ENCODE results near the gene GABRG3.

The GABRG3 gene

GRCh38 chr15:27039152-27039551 is 68.2 kb downstream of the GABRG3 start:
- Histone ChIP-seq H3K4me3 (ENCODE audit: low read depth, low read length) (no peak overlapping the region), H2AFZ (ENCODE audit: low read length, unreplicated experiment) (no peak overlapping the region), H3K36me3 (ENCODE audit: insufficient read depth, low read length) (no peaks in the 10 kb centered on the region), H3K27ac (ENCODE audit: low read depth, low read length) (no peak overlapping the region), H3K79me2 (ENCODE audit: control insufficient read depth, insufficient read depth, low read length, unreplicated experiment) (no peaks in the 10 kb centered on the region), H3K4me1 (ENCODE audit: control insufficient read depth, insufficient read depth, low read length, unreplicated experiment) (no peaks in the 10 kb centered on the region), H3K27me3 (ENCODE audit: insufficient read depth, low read length) (no peaks in the 10 kb centered on the region)

GRCh38 chr15:27042230-27042629 is 71.2 kb downstream of the GABRG3 start:
- H3K79me2 ChIP-seq (ENCODE audit: control insufficient read depth, insufficient read depth, low read length, unreplicated experiment): no peaks in the 10 kb centered on the region
- H3K4me1 ChIP-seq (ENCODE audit: control insufficient read depth, insufficient read depth, low read length, unreplicated experiment): no peaks in the 10 kb centered on the region
- H3K36me3 ChIP-seq (ENCODE audit: insufficient read depth, low read length): no peaks in the 10 kb centered on the region
- H2AFZ ChIP-seq (ENCODE audit: low read length, unreplicated experiment): no peak overlapping the region
- no peak overlapping the region for H3K27ac ChIP-seq (ENCODE audit: low read depth, low read length)
- no peaks in the 10 kb centered on the region for H3K27me3 ChIP-seq (ENCODE audit: insufficient read depth, low read length)
- no peak overlapping the region for H3K4me3 ChIP-seq (ENCODE audit: low read depth, low read length)

DNA sequence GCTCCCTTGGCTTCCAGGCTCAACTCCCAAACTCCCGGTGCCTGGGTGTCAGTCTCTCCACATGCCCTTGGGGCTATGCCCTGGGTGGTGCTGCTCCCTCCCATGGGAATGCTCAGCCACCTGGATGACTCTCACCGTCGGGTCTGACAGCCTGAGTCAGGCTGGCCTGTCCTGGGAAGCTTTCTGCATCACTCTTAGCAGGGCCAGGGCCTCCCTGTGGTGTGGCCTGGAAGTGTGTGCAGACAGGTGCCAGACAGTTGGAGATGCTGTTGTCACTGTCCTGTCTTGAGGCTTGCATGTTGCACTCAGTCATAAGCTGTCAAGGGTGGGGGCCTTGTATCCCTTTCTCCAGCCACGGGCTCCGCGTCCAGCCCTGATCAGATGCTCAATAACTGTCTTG is 71.7 kb downstream of the GABRG3 start:
- no peak overlapping the region for H2AFZ ChIP-seq (ENCODE audit: low read length, unreplicated experiment)
- no peaks in the 10 kb centered on the region for H3K36me3 ChIP-seq (ENCODE audit: insufficient read depth, low read length)
- no peaks in the 10 kb centered on the region for H3K4me1 ChIP-seq (ENCODE audit: control insufficient read depth, insufficient read depth, low read length, unreplicated experiment)
- no peaks in the 10 kb centered on the region for H3K27me3 ChIP-seq (ENCODE audit: insufficient read depth, low read length)
- H3K79me2 ChIP-seq (ENCODE audit: control insufficient read depth, insufficient read depth, low read length, unreplicated experiment): no peaks in the 10 kb centered on the region
- no peak overlapping the region for H3K4me3 ChIP-seq (ENCODE audit: low read depth, low read length)
- H3K27ac ChIP-seq (ENCODE audit: low read depth, low read length): no peak overlapping the region

- no peak overlapping the region for H3K4me3 ChIP-seq (ENCODE audit: low read depth, low read length)
- no peak overlapping the region for H3K27ac ChIP-seq (ENCODE audit: low read depth, low read length)
- H2AFZ ChIP-seq (ENCODE audit: low read length, unreplicated experiment): no peak overlapping the region
- H3K4me1 ChIP-seq (ENCODE audit: control insufficient read depth, insufficient read depth, low read length, unreplicated experiment): no peaks in the 10 kb centered on the region
- no peaks in the 10 kb centered on the region for H3K36me3 ChIP-seq (ENCODE audit: insufficient read depth, low read length)
- no peaks in the 10 kb centered on the region for H3K79me2 ChIP-seq (ENCODE audit: control insufficient read depth, insufficient read depth, low read length, unreplicated experiment)
- no peaks in the 10 kb centered on the region for H3K27me3 ChIP-seq (ENCODE audit: insufficient read depth, low read length)
Measured at GRCh38 chr15:27043770-27044169, 72.8 kb downstream of the GABRG3 start.

GRCh38 chr15:27045796-27046195 is 74.8 kb downstream of the GABRG3 start:
- H3K27ac ChIP-seq (ENCODE audit: low read depth, low read length): no peak overlapping the region
- H2AFZ ChIP-seq (ENCODE audit: low read length, unreplicated experiment): no peak overlapping the region
- no peaks in the 10 kb centered on the region for H3K36me3 ChIP-seq (ENCODE audit: insufficient read depth, low read length)
- no peaks in the 10 kb centered on the region for H3K27me3 ChIP-seq (ENCODE audit: insufficient read depth, low read length)
- no peaks in the 10 kb centered on the region for H3K4me1 ChIP-seq (ENCODE audit: control insufficient read depth, insufficient read depth, low read length, unreplicated experiment)
- no peaks in the 10 kb centered on the region for H3K79me2 ChIP-seq (ENCODE audit: control insufficient read depth, insufficient read depth, low read length, unreplicated experiment)
- H3K4me3 ChIP-seq (ENCODE audit: low read depth, low read length): no peak overlapping the region

GRCh38 chr15:27046880-27047279 is 75.9 kb downstream of the GABRG3 start:
- H3K4me1 ChIP-seq (ENCODE audit: control insufficient read depth, insufficient read depth, low read length, unreplicated experiment): no peaks in the 10 kb centered on the region
- no peak overlapping the region for H3K4me3 ChIP-seq (ENCODE audit: low read depth, low read length)
- no peak overlapping the region for H2AFZ ChIP-seq (ENCODE audit: low read length, unreplicated experiment)
- H3K27ac ChIP-seq (ENCODE audit: low read depth, low read length): no peak overlapping the region
- no peaks in the 10 kb centered on the region for H3K36me3 ChIP-seq (ENCODE audit: insufficient read depth, low read length)
- no peaks in the 10 kb centered on the region for H3K27me3 ChIP-seq (ENCODE audit: insufficient read depth, low read length)
- H3K79me2 ChIP-seq (ENCODE audit: control insufficient read depth, insufficient read depth, low read length, unreplicated experiment): no peaks in the 10 kb centered on the region

DNA sequence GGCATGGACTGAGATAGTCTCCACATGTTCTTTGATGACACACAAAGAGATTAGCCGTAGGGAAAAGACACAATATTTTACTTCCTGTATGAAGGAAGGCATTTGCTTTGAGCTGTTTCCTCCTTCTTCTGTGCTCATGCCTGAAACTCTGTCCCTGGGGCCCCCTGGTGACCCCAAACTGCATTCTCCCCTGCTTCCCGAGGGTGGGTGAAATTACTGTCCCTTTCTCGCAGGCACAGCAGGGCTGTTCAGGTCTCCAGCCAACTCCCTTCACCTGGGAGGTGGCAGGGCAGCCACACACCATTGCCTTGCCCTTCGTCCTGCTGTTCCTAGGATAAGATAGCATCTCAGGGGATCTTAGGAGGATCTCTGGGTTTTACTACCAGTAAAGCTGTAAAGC is 79.2 kb downstream of the GABRG3 start:
- no peak overlapping the region for H2AFZ ChIP-seq (ENCODE audit: low read length, unreplicated experiment)
- H3K27me3 ChIP-seq (ENCODE audit: insufficient read depth, low read length): no peaks in the 10 kb centered on the region
- no peak overlapping the region for H3K4me3 ChIP-seq (ENCODE audit: low read depth, low read length)
- H3K79me2 ChIP-seq (ENCODE audit: control insufficient read depth, insufficient read depth, low read length, unreplicated experiment): no peaks in the 10 kb centered on the region
- no peaks in the 10 kb centered on the region for H3K4me1 ChIP-seq (ENCODE audit: control insufficient read depth, insufficient read depth, low read length, unreplicated experiment)
- no peak overlapping the region for H3K27ac ChIP-seq (ENCODE audit: low read depth, low read length)
- H3K36me3 ChIP-seq (ENCODE audit: insufficient read depth, low read length): no peaks in the 10 kb centered on the region

- Histone ChIP-seq H3K4me1 (ENCODE audit: control insufficient read depth, insufficient read depth, low read length, unreplicated experiment) (no peaks in the 10 kb centered on the region), H3K27me3 (ENCODE audit: insufficient read depth, low read length) (no peaks in the 10 kb centered on the region), H3K4me3 (ENCODE audit: low read depth, low read length) (no peak overlapping the region), H3K27ac (ENCODE audit: low read depth, low read length) (no peak overlapping the region), H3K79me2 (ENCODE audit: control insufficient read depth, insufficient read depth, low read length, unreplicated experiment) (no peaks in the 10 kb centered on the region), H3K36me3 (ENCODE audit: insufficient read depth, low read length) (no peaks in the 10 kb centered on the region), H2AFZ (ENCODE audit: low read length, unreplicated experiment) (no peak overlapping the region)
Measured at GRCh38 chr15:27054426-27054825, 83.4 kb downstream of the GABRG3 start.

DNA sequence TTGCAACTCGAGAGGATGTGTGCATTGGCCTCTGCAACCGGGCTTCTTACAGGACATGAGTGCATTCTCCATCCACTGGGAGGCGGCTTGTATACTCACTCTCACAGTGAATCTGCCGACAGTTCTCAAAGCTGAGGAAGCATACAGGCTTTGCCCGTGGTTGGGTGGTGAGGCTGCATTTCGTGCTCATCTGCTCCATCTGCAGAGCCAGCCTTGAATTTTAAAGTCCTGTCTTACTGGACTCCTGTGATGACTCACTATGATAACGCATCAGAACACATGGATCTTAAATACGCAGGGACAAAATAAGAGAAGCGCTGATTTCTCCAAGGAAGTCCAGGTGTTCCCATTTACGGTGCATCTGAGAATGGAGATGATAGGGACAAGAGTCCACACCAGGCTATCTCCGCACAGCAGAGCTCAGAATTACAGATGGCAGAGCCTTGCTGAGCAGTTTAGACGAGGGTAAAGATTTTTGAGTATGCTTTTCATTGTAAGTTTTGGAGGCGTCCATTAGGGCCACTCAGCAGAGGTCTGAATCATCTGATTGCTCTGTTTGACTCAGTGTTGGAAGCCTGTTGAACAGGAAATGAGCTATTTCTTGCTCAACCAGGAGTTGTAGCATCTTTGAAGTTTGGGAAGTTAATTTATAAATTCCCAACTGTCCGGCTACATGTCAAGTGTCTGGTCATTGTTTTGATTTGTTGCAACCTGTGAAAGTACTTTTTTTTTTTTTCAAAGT is 87.1 kb downstream of the GABRG3 start:
- Histone ChIP-seq H3K36me3 (ENCODE audit: insufficient read depth, low read length) (no peaks in the 10 kb centered on the region), H2AFZ (ENCODE audit: low read length, unreplicated experiment) (no peak overlapping the region), H3K27me3 (ENCODE audit: insufficient read depth, low read length) (no peaks in the 10 kb centered on the region), H3K4me1 (ENCODE audit: control insufficient read depth, insufficient read depth, low read length, unreplicated experiment) (no peaks in the 10 kb centered on the region), H3K79me2 (ENCODE audit: control insufficient read depth, insufficient read depth, low read length, unreplicated experiment) (no peaks in the 10 kb centered on the region), H3K4me3 (ENCODE audit: low read depth, low read length) (no peak overlapping the region), H3K27ac (ENCODE audit: low read depth, low read length) (no peak overlapping the region)

- Histone ChIP-seq H3K4me3 (ENCODE audit: low read depth, low read length) (no peak overlapping the region), H3K36me3 (ENCODE audit: insufficient read depth, low read length) (no peaks in the 10 kb centered on the region), H3K79me2 (ENCODE audit: control insufficient read depth, insufficient read depth, low read length, unreplicated experiment) (no peaks in the 10 kb centered on the region), H2AFZ (ENCODE audit: low read length, unreplicated experiment) (no peak overlapping the region), H3K27me3 (ENCODE audit: insufficient read depth, low read length) (no peaks in the 10 kb centered on the region), H3K4me1 (ENCODE audit: control insufficient read depth, insufficient read depth, low read length, unreplicated experiment) (no peaks in the 10 kb centered on the region), H3K27ac (ENCODE audit: low read depth, low read length) (no peak overlapping the region)
Measured at GRCh38 chr15:27058939-27059338, 88.0 kb downstream of the GABRG3 start.

DNA sequence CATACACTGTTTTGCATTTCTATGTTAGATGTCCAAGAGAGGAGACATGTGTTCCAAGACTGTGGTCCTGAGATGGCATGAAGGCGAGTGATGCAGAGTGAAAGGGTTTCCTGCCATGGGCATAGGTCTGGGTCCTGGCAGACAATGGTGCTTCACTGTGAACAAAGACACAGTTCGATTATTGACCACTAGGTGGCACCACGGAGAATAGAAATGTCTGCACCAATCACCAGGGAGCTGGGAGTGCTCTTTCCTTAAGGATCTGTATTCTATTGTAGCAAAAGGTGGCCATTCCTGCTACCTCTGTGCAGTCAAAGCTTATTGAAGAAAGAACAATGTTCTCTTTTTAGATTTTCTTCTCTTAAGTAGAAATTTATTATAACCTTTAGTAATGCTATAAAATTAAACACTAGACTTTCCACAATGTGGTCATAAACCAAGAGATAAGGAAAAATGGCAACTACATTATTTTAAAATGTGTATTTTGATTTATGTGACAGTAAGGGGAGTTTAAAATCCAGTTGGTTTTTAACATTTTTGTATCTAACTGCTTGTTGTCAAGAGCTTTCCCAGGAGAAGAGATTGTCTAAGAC is 88.7 kb downstream of the GABRG3 start:
- H3K36me3 ChIP-seq (ENCODE audit: insufficient read depth, low read length): no peaks in the 10 kb centered on the region
- H3K27me3 ChIP-seq (ENCODE audit: insufficient read depth, low read length): no peaks in the 10 kb centered on the region
- no peaks in the 10 kb centered on the region for H3K79me2 ChIP-seq (ENCODE audit: control insufficient read depth, insufficient read depth, low read length, unreplicated experiment)
- no peak overlapping the region for H2AFZ ChIP-seq (ENCODE audit: low read length, unreplicated experiment)
- no peak overlapping the region for H3K27ac ChIP-seq (ENCODE audit: low read depth, low read length)
- H3K4me3 ChIP-seq (ENCODE audit: low read depth, low read length): no peak overlapping the region
- H3K4me1 ChIP-seq (ENCODE audit: control insufficient read depth, insufficient read depth, low read length, unreplicated experiment): no peaks in the 10 kb centered on the region
